ENCODE results near the gene UBE2E2.

DNA sequence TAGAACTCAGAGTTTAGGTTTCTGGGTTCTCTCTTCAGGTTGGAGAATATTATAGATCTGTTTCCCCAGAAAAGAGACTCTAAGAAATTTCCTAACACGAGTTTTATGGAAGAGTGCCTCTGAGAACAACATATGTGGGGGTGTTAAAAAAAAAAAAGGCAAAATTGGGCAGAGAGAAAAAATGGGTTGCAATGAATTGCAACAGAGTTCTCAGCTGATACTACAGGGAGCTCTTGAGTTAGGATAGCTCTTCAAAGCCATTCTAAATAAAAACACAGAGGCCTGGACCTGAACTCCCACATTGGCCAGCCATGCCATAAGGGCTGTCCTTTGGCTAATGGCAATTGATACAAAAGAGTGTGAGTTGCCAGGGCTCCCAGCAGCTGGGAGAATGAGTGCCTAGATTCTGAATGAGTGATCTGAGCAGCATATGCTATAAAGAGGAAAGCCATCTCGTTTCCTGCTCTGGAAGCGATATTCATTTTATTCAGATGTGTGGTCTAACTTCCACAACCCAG lies 20.1 kb upstream of the UBE2E2 start:
- no peak for TF ChIP-seq POLR2AphosphoS5 (IDR thresholded peaks at IDR 0.05; ENCODE audit: low read depth, low read length)
- TF ChIP-seq TAF1 (IDR thresholded peaks at IDR 0.05; ENCODE audit: borderline replicate concordance, insufficient read depth, low read length), result no peak
- TF ChIP-seq, protein P1, sequence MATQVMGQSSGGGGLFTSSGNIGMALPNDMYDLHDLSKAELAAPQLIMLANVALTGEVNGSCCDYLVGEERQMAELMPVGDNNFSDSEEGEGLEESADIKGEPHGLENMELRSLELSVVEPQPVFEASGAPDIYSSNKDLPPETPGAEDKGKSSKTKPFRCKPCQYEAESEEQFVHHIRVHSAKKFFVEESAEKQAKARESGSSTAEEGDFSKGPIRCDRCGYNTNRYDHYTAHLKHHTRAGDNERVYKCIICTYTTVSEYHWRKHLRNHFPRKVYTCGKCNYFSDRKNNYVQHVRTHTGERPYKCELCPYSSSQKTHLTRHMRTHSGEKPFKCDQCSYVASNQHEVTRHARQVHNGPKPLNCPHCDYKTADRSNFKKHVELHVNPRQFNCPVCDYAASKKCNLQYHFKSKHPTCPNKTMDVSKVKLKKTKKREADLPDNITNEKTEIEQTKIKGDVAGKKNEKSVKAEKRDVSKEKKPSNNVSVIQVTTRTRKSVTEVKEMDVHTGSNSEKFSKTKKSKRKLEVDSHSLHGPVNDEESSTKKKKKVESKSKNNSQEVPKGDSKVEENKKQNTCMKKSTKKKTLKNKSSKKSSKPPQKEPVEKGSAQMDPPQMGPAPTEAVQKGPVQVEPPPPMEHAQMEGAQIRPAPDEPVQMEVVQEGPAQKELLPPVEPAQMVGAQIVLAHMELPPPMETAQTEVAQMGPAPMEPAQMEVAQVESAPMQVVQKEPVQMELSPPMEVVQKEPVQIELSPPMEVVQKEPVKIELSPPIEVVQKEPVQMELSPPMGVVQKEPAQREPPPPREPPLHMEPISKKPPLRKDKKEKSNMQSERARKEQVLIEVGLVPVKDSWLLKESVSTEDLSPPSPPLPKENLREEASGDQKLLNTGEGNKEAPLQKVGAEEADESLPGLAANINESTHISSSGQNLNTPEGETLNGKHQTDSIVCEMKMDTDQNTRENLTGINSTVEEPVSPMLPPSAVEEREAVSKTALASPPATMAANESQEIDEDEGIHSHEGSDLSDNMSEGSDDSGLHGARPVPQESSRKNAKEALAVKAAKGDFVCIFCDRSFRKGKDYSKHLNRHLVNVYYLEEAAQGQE (IDR thresholded peaks at IDR 0.05; ENCODE audit: insufficient read depth in 1 of 2, low read depth in 2 of 2, low read length in 2 of 2), result no peak
